Activated CD4-positive, alpha-beta T cell treated with anti-CD3 and anti-CD28 coated beads for 48 hours (primary cell): ENCODE results near the gene ZSCAN9.

Source experiments
- DNase-seq: peaks from one replicate; pipeline ENCODE4 v3.0.0-alpha.2; 2020

ZSCAN9 gene

GRCh38 chr6:28224131-28225055, 682 bp upstream of the ZSCAN9 start:
- no peak for DNase-seq

GRCh38 chr6:28226460-28226859, 1.4 kb downstream of the ZSCAN9 start:
- no peak for DNase-seq

DNA sequence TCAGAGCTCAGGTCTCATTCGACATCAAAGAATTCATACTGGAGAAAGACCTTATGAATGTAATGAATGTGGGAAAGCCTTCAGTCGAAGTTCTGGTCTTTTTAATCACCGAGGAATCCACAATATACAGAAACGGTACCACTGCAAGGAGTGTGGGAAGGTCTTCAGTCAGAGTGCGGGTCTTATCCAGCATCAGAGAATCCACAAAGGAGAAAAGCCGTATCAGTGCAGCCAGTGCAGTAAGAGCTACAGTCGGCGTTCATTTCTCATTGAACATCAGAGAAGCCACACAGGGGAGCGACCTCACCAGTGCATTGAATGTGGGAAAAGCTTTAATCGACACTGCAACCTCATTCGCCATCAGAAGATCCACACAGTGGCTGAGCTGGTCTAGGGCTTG, 7.7 kb downstream of the ZSCAN9 start:
- DNase-seq: no peak

- no peak for DNase-seq
These were observed 10.9 kb downstream of the ZSCAN9 start for GRCh38 chr6:28235912-28236452.

- DNase-seq: no peak
These were observed 14.6 kb downstream of the ZSCAN9 start for GRCh38 chr6:28239636-28240035.

GRCh38 chr6:28240471-28240870, 15.4 kb downstream of the ZSCAN9 start:
- DNase-seq: no peak

DNA sequence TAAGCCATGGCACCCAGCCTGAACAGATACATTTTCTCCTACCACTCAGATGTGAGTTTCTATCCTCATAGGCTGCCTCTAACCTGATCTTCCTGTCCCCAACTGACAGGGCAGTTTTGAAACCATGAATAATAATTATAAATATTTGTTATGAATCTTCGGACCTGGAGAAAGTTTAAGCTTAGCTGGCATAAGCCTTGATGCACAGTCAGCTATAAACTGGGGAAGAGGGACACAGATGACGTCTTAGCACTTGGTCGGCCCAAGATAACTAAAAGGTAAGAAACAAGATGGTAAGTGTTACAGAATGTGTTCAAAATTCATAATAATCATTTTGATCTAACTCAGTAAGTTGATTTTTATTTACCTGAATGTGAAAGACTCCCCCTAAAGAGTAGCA, 18.9 kb downstream of the ZSCAN9 start:
- no peak for DNase-seq

GRCh38 chr6:28245206-28245941, 20.3 kb downstream of the ZSCAN9 start:
- DNase-seq: no peak

DNA sequence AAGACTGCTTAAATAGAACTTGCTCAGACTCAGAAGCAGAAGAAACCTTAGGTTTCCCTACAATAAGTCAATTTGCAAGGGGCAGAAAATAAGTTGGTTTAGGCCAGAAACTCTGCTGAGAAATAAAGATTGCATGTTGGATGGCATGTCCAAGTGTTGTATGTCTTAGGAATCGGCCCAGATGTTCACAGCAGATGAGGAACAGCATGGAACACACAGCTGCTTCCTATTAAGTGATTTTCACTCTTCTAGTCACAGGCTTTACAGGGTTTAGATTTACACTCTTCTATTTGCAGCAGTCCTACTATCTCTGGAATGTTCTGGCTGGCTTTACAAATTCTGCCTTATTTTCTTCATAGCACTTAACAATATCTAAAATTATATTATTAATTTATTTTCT, 23.8 kb downstream of the ZSCAN9 start:
- no peak for DNase-seq

- DNase-seq: no peak
These were observed 25.7 kb downstream of the ZSCAN9 start for GRCh38 chr6:28250747-28251146.

DNA sequence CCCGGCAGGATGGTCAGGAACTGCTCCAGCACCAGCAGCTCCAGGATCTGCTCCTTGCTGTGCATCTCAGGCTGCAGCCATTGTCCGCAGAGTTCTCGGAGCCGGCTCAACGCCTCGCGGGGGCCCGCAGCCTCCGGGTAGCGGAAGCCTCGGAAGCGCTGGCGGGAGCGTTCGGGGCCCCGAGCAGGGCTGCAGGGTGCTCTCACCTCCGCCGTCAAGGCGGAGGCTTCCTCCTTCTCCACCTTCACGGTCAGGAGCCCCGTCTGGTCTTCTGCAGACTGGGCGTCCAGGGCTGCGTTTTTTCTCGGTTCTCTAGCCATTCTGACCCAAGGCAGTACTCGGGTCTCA, 26.6 kb downstream of the ZSCAN9 start:
- DNase-seq: peak; percentile 56

DNA sequence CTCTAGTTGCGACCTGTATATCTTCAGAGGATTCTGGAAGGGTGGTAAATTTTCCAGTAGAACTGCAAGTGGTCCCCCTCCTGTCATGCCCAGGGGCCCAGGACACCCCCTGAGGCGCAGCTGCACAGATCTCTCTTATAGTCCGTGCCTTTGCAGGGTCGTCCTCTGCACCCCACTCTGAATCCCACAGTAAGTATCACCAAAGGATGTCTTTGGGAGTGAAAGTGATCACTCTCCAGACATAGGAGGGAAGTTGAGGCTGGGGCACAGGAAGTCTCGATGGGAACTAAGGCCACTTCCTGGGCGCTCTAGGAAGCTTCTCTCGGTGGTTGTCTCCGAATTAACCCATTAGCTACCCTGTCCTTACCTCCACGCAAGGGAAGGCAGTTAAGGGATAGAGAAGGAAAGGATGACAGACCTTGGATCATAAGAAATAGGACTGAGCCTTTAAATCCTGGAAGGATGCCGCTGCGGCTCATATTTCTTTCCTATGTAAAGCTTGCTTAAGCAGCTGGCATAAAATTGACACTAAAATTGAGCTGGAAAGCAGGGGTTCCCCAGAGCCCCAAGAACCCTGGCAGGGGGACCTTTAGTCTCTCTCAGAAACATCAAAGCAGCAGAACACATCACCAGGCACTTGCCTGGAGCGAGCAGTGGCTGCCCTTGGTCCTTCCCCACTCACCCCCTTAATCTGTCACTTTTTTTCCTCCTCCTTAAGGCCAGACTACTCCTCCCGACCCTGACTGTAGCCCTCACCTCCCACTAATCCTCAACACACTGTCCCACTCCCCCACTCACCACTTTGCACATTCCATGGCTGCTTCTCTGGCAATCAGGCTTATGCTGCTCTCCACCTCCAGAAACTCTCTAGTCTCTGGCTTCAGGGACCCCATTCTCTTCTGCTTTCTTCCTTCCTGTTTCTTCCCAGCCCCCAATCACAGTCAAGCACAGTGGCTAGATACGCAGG, 27.2 kb downstream of the ZSCAN9 start, which contains the start of gene ZKSCAN4:
Gene ZKSCAN4 (minus strand): TSS at position 261 of the 967 bp plus-strand sequence. CDS start 289 bp downstream, outside the sequence.
- peak; percentile 87 for DNase-seq

DNA sequence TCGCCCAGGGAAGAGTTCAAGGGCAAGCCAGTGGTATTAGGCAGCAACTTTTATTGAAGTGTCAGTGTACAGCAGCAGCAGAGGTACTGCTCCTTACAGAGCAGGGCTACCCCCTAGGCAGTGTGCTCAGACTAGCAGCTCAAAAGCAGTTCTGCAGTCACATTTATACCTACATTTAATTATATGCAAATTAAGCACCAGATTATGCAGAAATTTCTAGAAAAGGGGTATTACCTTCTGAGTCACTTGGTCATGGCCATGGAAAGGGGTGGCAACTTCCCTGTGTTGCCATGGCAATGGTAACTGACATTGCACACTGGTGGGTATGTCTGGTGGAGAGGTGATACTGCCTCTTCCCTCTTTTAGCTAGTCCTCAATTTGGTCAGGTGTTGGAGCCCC, 29.0 kb downstream of the ZSCAN9 start:
- peak; percentile 36 for DNase-seq

DNA sequence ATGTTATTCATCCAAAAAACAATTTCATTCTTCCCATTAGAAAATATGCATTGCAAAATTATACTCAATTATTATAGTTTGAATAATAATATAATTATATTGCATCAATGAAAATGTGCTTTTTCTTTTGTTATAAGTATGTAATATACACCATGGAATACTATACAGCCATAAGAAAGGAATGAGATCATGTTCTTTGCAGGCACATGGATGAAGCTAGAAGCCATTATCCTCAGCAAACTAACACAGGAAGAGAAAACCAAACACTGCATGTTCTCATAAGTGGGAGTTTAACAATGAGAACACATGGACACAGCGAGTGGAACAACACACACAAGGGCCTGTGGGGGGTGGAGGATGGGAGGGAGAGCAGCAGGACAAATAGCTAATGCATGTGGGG, 32.0 kb downstream of the ZSCAN9 start:
- DNase-seq: no peak

DNA sequence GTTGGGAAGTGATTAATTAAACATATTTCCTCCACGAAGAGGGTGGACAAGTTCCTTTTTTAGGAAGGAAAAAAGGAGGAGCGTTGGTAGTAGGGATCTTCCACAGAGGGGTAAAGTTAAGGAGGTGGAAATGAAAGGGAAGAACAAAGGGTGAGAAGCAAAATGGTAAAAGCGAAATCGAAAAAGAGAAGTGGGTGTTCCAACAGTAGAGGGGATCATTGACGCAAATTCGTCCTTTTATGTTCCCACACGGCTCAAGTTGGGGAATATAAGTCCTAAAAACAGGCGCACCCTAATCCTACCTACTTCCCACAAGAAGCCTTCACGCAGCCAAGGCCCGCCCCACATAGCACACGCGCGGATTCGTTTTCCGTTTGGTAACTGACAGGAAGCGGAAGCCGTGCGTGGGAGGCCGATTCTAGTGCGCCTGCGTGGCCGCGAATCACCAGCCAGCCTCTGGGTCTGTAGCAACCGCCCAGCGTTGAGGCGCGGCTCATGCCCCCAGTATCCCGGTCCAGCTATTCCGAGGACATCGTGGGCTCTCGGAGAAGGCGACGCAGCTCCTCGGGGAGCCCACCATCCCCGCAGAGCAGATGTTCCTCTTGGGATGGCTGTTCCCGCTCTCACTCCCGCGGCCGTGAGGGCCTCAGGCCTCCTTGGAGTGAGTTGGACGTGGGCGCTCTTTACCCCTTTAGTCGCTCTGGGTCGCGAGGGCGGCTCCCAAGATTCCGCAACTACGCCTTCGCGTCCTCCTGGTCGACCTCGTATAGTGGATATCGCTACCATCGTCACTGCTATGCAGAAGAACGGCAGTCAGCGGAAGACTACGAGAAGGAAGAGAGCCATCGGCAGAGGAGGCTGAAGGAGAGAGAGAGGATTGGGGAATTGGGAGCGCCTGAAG, 34.1 kb downstream of the ZSCAN9 start, which contains the start of gene NKAPL:
Gene NKAPL (plus strand): TSS at position 421 of the 901 bp plus-strand sequence. CDS start 75 bp downstream, at position 496.
- DNase-seq: peak; percentile 81

DNA sequence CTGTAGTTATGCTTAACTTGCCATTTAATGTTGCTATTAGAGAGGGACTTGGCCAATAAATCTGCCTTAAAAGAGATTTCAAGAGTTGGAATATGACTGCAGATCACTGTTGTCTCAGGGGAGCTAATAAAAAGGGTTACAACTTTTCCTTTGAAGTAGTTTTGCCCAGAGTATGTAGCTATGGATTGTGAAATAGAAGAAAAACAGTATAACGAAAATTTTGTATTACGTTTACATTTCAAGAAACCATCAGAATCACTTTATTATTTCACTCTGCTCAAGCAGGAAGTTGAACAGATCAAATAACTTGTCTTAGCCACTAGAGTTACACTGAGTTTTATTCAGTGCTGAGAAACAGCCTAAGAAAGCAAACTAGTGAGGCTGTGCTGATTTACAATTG, 38.8 kb downstream of the ZSCAN9 start:
- no peak for DNase-seq

GRCh38 chr6:28264834-28265401, 39.8 kb downstream of the ZSCAN9 start:
- no peak for DNase-seq

DNA sequence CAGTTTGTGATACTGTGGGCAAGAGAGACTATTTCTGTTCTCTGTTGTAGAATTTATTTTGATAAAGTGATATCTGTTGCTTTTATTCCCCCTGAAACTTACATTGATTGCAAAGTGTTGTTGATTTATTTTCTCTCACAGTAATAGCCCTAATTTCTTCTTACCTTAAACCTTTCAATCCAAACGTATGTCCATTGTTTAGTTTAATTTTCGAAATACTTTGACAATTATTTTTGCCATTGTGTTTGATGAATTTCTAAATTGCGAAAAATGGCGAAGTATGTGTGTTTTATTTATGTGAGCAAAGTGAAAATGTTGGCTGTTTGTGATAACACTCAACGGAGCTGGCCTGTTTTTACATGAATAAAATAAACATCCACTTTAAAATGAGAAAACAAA, 41.5 kb downstream of the ZSCAN9 start:
- DNase-seq: no peak

- DNase-seq: peak; percentile 90
These were observed 42.1 kb downstream of the ZSCAN9 start, which contains the start of gene ZSCAN26 for GRCh38 chr6:28266962-28267694. Gene ZSCAN26 (plus strand): TSS chr6:28267143. CDS start chr6:28271920, 4,777 bp downstream.

DNA sequence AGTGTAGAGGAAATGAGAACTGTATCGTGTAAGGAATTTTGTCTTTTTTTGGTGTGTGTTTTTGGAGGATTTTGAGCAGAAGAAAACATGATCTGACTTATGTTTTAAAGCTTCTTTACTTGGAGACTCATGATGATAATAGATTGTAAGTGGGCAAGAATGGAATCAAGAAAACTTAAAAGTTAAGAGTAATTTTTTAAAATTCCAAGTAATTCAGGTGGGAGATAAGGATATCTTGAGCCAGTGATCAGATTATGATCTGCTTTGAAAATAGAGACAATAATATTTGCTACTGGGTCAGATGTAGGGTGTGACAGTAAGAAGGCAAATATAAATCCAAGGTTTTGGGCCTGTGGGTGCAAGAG, 42.6 kb downstream of the ZSCAN9 start:
- no peak for DNase-seq
